H1 (cell line): ENCODE results near the gene CD28. TPM values are rescaled to one million over a fixed set of nuclear protein-coding genes. Genes with fewer than 3 reads are reported as not detected.

ENCODE experiments used
- CTCF ChIA-PET: fragments of 300-600 bp; sonication (Branson Sonifier 250); formaldehyde crosslinking; loops from one replicate; lab custom pipeline; 2021; ENCODE audit not compliant: partially characterized antibody; lab: Charles Lee
- POLR2A ChIA-PET: fragments of 300-600 bp; sonication (Branson Sonifier 250); formaldehyde crosslinking; loops from one replicate; lab custom pipeline; 2021; ENCODE audit warnings: inconsistent platforms; ENCODE audit not compliant: partially characterized antibody; lab: Charles Lee
- DNase-seq, 2 experiments: peaks; one replicate each; pipeline versions ENCODE4 v3.0.0 to v3.0.0-alpha.2; 2010 to 2022; ENCODE audit warnings: low spot score in 2 of 2, low read depth in 1 of 2, mixed read lengths in 1 of 2
- FAIRE-seq: peaks from 2 replicates; lab custom pipeline; 2011; peaks lifted over from hg19 to GRCh38; lab: Jason Lieb, UNC
- H2AFZ ChIP-seq: 2 replicates; pipeline ENCODE4 v1.8.1; 2012; ENCODE audit warnings: low read length, inconsistent platforms
- H2AK5ac ChIP-seq: 2 replicates; pipeline ENCODE4 v1.6.1; 2013; ENCODE audit warnings: low read depth, low read length
- H2BK120ac ChIP-seq: replicated peaks from 2 replicates; pipeline ENCODE3; 2013; ENCODE audit warnings: low read depth, low read length, inconsistent platforms
- H2BK12ac ChIP-seq: 2 replicates; pipeline ENCODE4 v1.6.1; 2013; ENCODE audit warnings: low read depth, low read length
- H2BK15ac ChIP-seq: 2 replicates; pipeline ENCODE4 v1.6.1; 2013; ENCODE audit warnings: low read length
- H2BK20ac ChIP-seq: 2 replicates; pipeline ENCODE4 v1.6.1; 2013; ENCODE audit warnings: low read length
- H2BK5ac ChIP-seq: 2 replicates; pipeline ENCODE4 v1.6.1; 2013; ENCODE audit warnings: low read depth, low read length
- H3K14ac ChIP-seq: 2 replicates; pipeline ENCODE4 v1.6.1; 2013; ENCODE audit warnings: inconsistent platforms; ENCODE audit not compliant: insufficient read length
- H3K18ac ChIP-seq: 2 replicates; pipeline ENCODE4 v1.6.1; 2013; ENCODE audit warnings: low read length; ENCODE audit errors: extremely low read depth
- H3K23ac ChIP-seq: 2 replicates; pipeline ENCODE4 v1.6.1; 2013; ENCODE audit warnings: inconsistent platforms; ENCODE audit not compliant: insufficient read length
- H3K23me2 ChIP-seq: 2 replicates; pipeline ENCODE4 v1.6.1; 2013; ENCODE audit warnings: low read depth, low read length
- H3K27ac ChIP-seq: 2 replicates; pipeline ENCODE4 v1.6.1; 2011; ENCODE audit warnings: low read depth, low read length, inconsistent platforms
- H3K27me3 ChIP-seq, 4 experiments: replicated peaks in 1 of 4; 1 replicate in 1 of 4; 2 replicates in 3 of 4; pipeline versions ENCODE4 v1.6.1 to v1.8.1; 2011 to 2013; ENCODE audit warnings: low read length in 3 of 4, mild to moderate bottlenecking in 3 of 4, inconsistent platforms in 2 of 4, mixed read lengths in 2 of 4, moderate library complexity in 1 of 4; ENCODE audit not compliant: control insufficient read depth in 3 of 4, insufficient read depth in 3 of 4; ENCODE audit errors: extremely low read depth in 1 of 4
- H3K36me3 ChIP-seq, 4 experiments: 2 replicates each; pipeline versions ENCODE4 v1.6.1 to v1.8.1; 2011 to 2013; ENCODE audit warnings: mild to moderate bottlenecking in 4 of 4, low read length in 3 of 4, moderate library complexity in 2 of 4, control low read depth in 1 of 4, inconsistent platforms in 1 of 4; ENCODE audit not compliant: insufficient read depth in 4 of 4, control insufficient read depth in 2 of 4
- H3K4ac ChIP-seq: replicated peaks from 2 replicates; pipeline ENCODE3; 2013; ENCODE audit warnings: low read length, low read depth, mixed read lengths, inconsistent platforms; ENCODE audit not compliant: insufficient read length
- H3K4me1 ChIP-seq, 4 experiments: replicated peaks in 1 of 4; 1 replicate in 1 of 4; 2 replicates in 3 of 4; pipeline versions ENCODE4 v1.6.1 to v1.8.1; 2011 to 2013; ENCODE audit warnings: low read length in 3 of 4, inconsistent platforms in 2 of 4, mixed read lengths in 1 of 4; ENCODE audit not compliant: insufficient read depth in 4 of 4, control insufficient read depth in 3 of 4
- H3K4me2 ChIP-seq, 2 experiments: 2 replicates each; pipeline versions ENCODE4 v1.6.1 to v1.8.1; 2011 to 2013; ENCODE audit warnings: low read depth in 2 of 2, low read length in 2 of 2, control low read depth in 1 of 2, inconsistent platforms in 1 of 2, mild to moderate bottlenecking in 1 of 2; ENCODE audit not compliant: insufficient read depth in 1 of 2
- H3K4me3 ChIP-seq, 4 experiments: fragments of 200-600, 300-600 bp in 1 of 4; sonication (generic), shearing (Covaris generic), sonication (Bioruptor Twin) in 1 of 4; 2 replicates each; pipeline versions ENCODE4 v1.5.1 to v1.8.1; 2011 to 2016; ENCODE audit warnings: low read length in 4 of 4, low read depth in 3 of 4, control low read depth in 2 of 4, inconsistent platforms in 2 of 4, mild to moderate bottlenecking in 2 of 4, mixed read lengths in 1 of 4, moderate library complexity in 1 of 4; ENCODE audit not compliant: insufficient read depth in 2 of 4; ENCODE audit errors: extremely low read depth in 1 of 4
- H3K56ac ChIP-seq: replicated peaks from 2 replicates; pipeline ENCODE3; 2013; ENCODE audit warnings: low read depth, mild to moderate bottlenecking, mixed read lengths, low read length, inconsistent platforms; ENCODE audit not compliant: insufficient read length
- H3K79me1 ChIP-seq: 2 replicates; pipeline ENCODE4 v1.6.1; 2013; ENCODE audit warnings: low read depth, low read length, control low read depth
- H3K79me2 ChIP-seq, 2 experiments: 2 replicates each; pipeline versions ENCODE4 v1.6.1 to v1.8.1; 2012 to 2013; ENCODE audit warnings: low read length in 2 of 2, mild to moderate bottlenecking in 2 of 2, inconsistent platforms in 1 of 2; ENCODE audit not compliant: insufficient read depth in 2 of 2, control insufficient read depth in 1 of 2
- H3K9ac ChIP-seq, 4 experiments: replicated peaks in 1 of 4; 1 replicate in 1 of 4; 2 replicates in 3 of 4; pipeline versions ENCODE4 v1.6.1 to v1.8.1; 2011 to 2013; ENCODE audit warnings: low read depth in 3 of 4, low read length in 3 of 4, control low read depth in 2 of 4, mild to moderate bottlenecking in 2 of 4, moderate library complexity in 2 of 4, inconsistent platforms in 1 of 4; ENCODE audit errors: extremely low read depth in 1 of 4
- H3K9me3 ChIP-seq, 2 experiments: 2 replicates each; pipeline versions ENCODE4 v1.6.1 to v1.8.1; 2012 to 2013; ENCODE audit warnings: mild to moderate bottlenecking in 2 of 2, moderate library complexity in 2 of 2, control low read depth in 1 of 2, inconsistent platforms in 1 of 2, low read depth in 1 of 2, low read length in 1 of 2, mixed read lengths in 1 of 2; ENCODE audit not compliant: insufficient read depth in 2 of 2
- H4K20me1 ChIP-seq, 2 experiments: replicated peaks in 1 of 2; 2 replicates each; pipeline versions ENCODE3 to v1.8.1; 2011 to 2013; ENCODE audit warnings: inconsistent platforms in 2 of 2, low read length in 2 of 2, mild to moderate bottlenecking in 1 of 2; ENCODE audit not compliant: insufficient read depth in 2 of 2, control insufficient read depth in 1 of 2
- H4K5ac ChIP-seq: 2 replicates; pipeline ENCODE4 v1.6.1; 2013; ENCODE audit warnings: low read length, low read depth, mixed read lengths, inconsistent platforms; ENCODE audit not compliant: insufficient read length
- H4K8ac ChIP-seq: 2 replicates; pipeline ENCODE4 v1.8.0; 2013; ENCODE audit warnings: mild to moderate bottlenecking, moderate library complexity, low read length, inconsistent platforms; ENCODE audit not compliant: insufficient read depth; ENCODE audit errors: extremely low read depth
- H4K91ac ChIP-seq: replicated peaks from 2 replicates; pipeline ENCODE3; 2013; ENCODE audit warnings: low read length, mixed read lengths, inconsistent platforms; ENCODE audit not compliant: insufficient read length
- EP300 ChIP-seq, 2 experiments: IDR thresholded peaks; 1 replicate in 1 of 2; 2 replicates in 1 of 2; pipeline ENCODE4 v1.6.1; 2011 to 2012; ENCODE audit warnings: low read depth in 2 of 2, low read length in 2 of 2, mild to moderate bottlenecking in 2 of 2, borderline replicate concordance in 1 of 2, inconsistent platforms in 1 of 2, moderate library complexity in 1 of 2
- GTF2F1 ChIP-seq: IDR thresholded peaks from 2 replicates; pipeline ENCODE4 v1.6.1; 2012; ENCODE audit warnings: low read depth, low read length, improper control_type of control experiment, borderline replicate concordance
- MAFK ChIP-seq: IDR thresholded peaks from 2 replicates; pipeline ENCODE4 v1.6.1; 2012; ENCODE audit warnings: low read depth, mild to moderate bottlenecking, improper control_type of control experiment, low read length
- ZNF274 ChIP-seq: IDR thresholded peaks from 2 replicates; pipeline ENCODE4 v1.7.0; 2012; ENCODE audit warnings: low read length, borderline replicate concordance; ENCODE audit errors: extremely low read depth
- WGBS, 2 experiments: shearing (Covaris generic) in 1 of 2; methylation state at CpG; one replicate each; pipeline versions ENCODE4 v1.1.6 to v1.1.7; 2013 to 2015; ENCODE audit warnings: low lambda C conversion rate in 2 of 2, mixed read lengths in 2 of 2, inconsistent platforms in 1 of 2, low coverage in 1 of 2, missing lambda C conversion rate in 1 of 2; ENCODE audit not compliant: insufficient replicate concordance in 2 of 2, insufficient coverage in 1 of 2, insufficient read length in 1 of 2; ENCODE audit errors: extremely low coverage in 1 of 2, missing lambda C conversion rate in 1 of 2; 5-methylcytosine and 5-hydroxymethylcytosine counted together
- polyA plus RNA-seq, 7 experiments: library from polyadenylated mRNA; depleted of rRNA in 3 of 7; stranded (reverse) in 5 of 7; unstranded in 2 of 7; fragments of >200 nt in 5 of 7; fragments of 200-250 nt in 2 of 7; gene quantifications; 1 replicate in 5 of 7; 2 replicates in 1 of 7; 4 replicates in 1 of 7; pipeline versions ENCODE4 v1.2.1 to v1.2.3, GENCODE V29; 2011 to 2013; ENCODE audit warnings: missing spikeins in 2 of 7, mixed read lengths in 2 of 7
- total RNA-seq: library from RNA; stranded (reverse); fragmentation: NEBNext Ultra II Directional; extraction: Animal tissue kit (Norgen Biotek cat#: 25700); gene quantifications from 2 replicates; pipeline ENCODE4 v1.2.1, GENCODE V29; 2021
- TF ChIP-seq, protein P1 (sequence below): IDR thresholded peaks from 2 replicates; pipeline ENCODE4 v1.6.1; 2012; ENCODE audit warnings: low read length, inconsistent platforms
- TF ChIP-seq, protein P2 (sequence below): IDR thresholded peaks from 2 replicates; pipeline ENCODE4 v1.6.1; 2011; ENCODE audit warnings: low read length, improper control_type of control experiment

Gene CD28
- total and polyA plus RNA-seq, 2 of the 8 experiments (the other 6 are each of a cell fraction or from before 2014, with no cell fraction given): not detected

DNA sequence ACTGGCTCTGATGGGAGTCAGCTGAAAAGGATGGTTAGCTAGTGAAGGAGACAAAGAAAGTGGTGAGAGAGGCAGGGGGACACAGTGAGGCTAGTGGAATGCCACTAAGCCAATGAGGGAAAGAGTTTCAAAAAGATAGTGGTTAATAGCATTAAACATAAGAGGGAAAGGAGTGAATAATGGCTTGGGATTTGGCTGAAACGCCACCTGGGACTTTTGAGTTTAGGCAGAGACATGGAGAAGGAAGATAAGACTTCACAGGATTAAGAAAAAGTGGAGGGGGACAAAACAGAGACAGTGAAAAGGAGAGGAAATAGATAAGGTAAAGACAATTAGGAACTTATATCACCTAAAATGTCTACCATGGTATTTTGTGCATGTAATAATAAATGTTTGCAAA lies 6.9 kb downstream of the CD28 start:
- no peak overlapping the region for H3K9ac ChIP-seq
- H4K5ac ChIP-seq: no peak overlapping the region
- no peak for TF ChIP-seq MAFK
- TF ChIP-seq, protein P1, sequence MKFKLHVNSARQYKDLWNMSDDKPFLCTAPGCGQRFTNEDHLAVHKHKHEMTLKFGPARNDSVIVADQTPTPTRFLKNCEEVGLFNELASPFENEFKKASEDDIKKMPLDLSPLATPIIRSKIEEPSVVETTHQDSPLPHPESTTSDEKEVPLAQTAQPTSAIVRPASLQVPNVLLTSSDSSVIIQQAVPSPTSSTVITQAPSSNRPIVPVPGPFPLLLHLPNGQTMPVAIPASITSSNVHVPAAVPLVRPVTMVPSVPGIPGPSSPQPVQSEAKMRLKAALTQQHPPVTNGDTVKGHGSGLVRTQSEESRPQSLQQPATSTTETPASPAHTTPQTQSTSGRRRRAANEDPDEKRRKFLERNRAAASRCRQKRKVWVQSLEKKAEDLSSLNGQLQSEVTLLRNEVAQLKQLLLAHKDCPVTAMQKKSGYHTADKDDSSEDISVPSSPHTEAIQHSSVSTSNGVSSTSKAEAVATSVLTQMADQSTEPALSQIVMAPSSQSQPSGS: no peak
- no peak for TF ChIP-seq ZNF274
- TF ChIP-seq, protein P2, sequence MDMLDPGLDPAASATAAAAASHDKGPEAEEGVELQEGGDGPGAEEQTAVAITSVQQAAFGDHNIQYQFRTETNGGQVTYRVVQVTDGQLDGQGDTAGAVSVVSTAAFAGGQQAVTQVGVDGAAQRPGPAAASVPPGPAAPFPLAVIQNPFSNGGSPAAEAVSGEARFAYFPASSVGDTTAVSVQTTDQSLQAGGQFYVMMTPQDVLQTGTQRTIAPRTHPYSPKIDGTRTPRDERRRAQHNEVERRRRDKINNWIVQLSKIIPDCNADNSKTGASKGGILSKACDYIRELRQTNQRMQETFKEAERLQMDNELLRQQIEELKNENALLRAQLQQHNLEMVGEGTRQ: no peak
- TF ChIP-seq GTF2F1: no peak
- no peak for TF ChIP-seq EP300 (IDR thresholded peaks at IDR 0.05; ENCODE audit: borderline replicate concordance in 1 of 2, low read depth in 2 of 2, low read length in 2 of 2)
- TF ChIP-seq, all 59 proteins: peak for 0
- Histone ChIP-seq H3K36me3 (no peaks in the 10 kb centered on the region), H2BK15ac (no peak overlapping the region), H4K8ac (no peak overlapping the region), H4K20me1 (no peaks in the 10 kb centered on the region), H2BK20ac (no peak overlapping the region), H3K4me3 (no peak overlapping the region), H3K56ac (no peak overlapping the region), H2BK12ac (no peak overlapping the region), H3K18ac (no peak overlapping the region), H2AK5ac (no peak overlapping the region), H3K27ac (no peak overlapping the region), H2AFZ (0 out of 2 replicates have a peak overlapping the region, but pooled peaks have one; percentile 46), H3K27me3 (no peaks in the 10 kb centered on the region), H3K79me1 (no peaks in the 10 kb centered on the region), H4K91ac (no peak overlapping the region), H3K23me2 (no peaks in the 10 kb centered on the region; the same call in 1 of the 2 replicates), H2BK5ac (no peak overlapping the region), H3K4me2 (no peak overlapping the region), H3K79me2 (no peaks in the 10 kb centered on the region), H3K14ac (no peak overlapping the region), H3K23ac (no peak overlapping the region), H2BK120ac (no peak overlapping the region), H3K4me1 (no peaks in the 10 kb centered on the region), H3K9me3 (no peaks in the 10 kb centered on the region), H3K4ac (no peak overlapping the region)
- DNase-seq (no peak), FAIRE-seq (no peak)
- ChIA-PET POLR2A (no interaction called here), CTCF (interaction anchor here (1.4 kb wide), 1 partner anchor 23 kb away, joined by 3 read pairs; no protein-coding TSS in a partner anchor)
- WGBS, 2 experiments: 85% methylated on average over 1 of the region's 1 CpG; no CpG with 5 or more reads in 1 of the 2 experiments
